OCI-LY3 (cell line): ENCODE measurements around the gene GLCE.

ENCODE experiments used
- EZH2phosphoT487 ChIP-seq: fragments of 200-600 bp; shearing (Covaris generic); IDR thresholded peaks from 2 replicates; pipeline ENCODE4 v1.6.1; 2018; ENCODE audit warnings: antibody characterized with exemption, mixed run types, low read depth
- TF ChIP-seq, protein P1 (sequence below): fragments of 200-600, 300-600 bp; sonication (generic); IDR thresholded peaks from 2 replicates; pipeline ENCODE4 v1.5.1; 2014; ENCODE audit warnings: antibody characterized with exemption, low read length, low read depth

DNA sequence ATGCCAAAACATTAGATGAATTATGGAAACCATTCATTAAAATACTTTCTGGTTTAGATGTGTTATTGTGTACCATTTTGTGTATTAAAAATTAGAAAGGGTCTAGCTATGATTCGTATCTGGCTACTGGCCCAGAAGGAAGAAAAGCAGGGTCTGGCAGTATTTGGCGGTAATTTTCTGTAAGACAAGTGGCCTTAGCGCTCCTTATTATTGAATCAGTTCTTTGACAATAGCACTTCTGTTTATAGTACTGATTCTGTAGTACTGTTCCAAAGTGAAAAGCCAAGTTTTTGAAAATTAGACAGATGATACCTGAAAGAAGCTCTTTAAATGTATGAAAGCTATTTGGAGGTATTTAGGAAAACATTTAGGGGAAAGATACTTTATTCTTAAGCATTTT lies 10.2 kb downstream of the GLCE start:
- TF ChIP-seq, protein P1, sequence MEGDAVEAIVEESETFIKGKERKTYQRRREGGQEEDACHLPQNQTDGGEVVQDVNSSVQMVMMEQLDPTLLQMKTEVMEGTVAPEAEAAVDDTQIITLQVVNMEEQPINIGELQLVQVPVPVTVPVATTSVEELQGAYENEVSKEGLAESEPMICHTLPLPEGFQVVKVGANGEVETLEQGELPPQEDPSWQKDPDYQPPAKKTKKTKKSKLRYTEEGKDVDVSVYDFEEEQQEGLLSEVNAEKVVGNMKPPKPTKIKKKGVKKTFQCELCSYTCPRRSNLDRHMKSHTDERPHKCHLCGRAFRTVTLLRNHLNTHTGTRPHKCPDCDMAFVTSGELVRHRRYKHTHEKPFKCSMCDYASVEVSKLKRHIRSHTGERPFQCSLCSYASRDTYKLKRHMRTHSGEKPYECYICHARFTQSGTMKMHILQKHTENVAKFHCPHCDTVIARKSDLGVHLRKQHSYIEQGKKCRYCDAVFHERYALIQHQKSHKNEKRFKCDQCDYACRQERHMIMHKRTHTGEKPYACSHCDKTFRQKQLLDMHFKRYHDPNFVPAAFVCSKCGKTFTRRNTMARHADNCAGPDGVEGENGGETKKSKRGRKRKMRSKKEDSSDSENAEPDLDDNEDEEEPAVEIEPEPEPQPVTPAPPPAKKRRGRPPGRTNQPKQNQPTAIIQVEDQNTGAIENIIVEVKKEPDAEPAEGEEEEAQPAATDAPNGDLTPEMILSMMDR, result no peak
- TF ChIP-seq EZH2phosphoT487, result no peak
